DOHH2 (cell line): ENCODE measurements around the gene TTC7B.

ENCODE experiments used
- H3F3A ChIP-seq: fragments of 200-600 bp; sonication (generic), shearing (Covaris generic); 2 replicates; pipeline ENCODE4 v1.6.0; 2016; ENCODE audit warnings: antibody characterized with exemption, mild to moderate bottlenecking; ENCODE audit not compliant: control insufficient read depth, insufficient read depth
- H3K27ac ChIP-seq: fragments of 200-600 bp; sonication (generic); 2 replicates; pipeline ENCODE4 v1.5.1; 2014; ENCODE audit warnings: low read depth, mild to moderate bottlenecking, low read length, moderate library complexity
- H3K27me3 ChIP-seq: fragments of 200-600 bp; sonication (generic); 2 replicates; pipeline ENCODE4 v1.6.1; 2014; ENCODE audit warnings: mild to moderate bottlenecking, low read length, mixed read lengths; ENCODE audit not compliant: control insufficient read depth
- H3K36me3 ChIP-seq: fragments of 200-600 bp; sonication (generic); 2 replicates; pipeline ENCODE4 v1.6.1; 2014; ENCODE audit warnings: mild to moderate bottlenecking, low read length, moderate library complexity, mixed read lengths; ENCODE audit not compliant: control insufficient read depth
- H3K4me1 ChIP-seq: fragments of 200-600 bp; sonication (generic); 2 replicates; pipeline ENCODE4 v1.6.1; 2014; ENCODE audit warnings: mild to moderate bottlenecking, low read length, mixed read lengths; ENCODE audit not compliant: control insufficient read depth
- H3K4me2 ChIP-seq: fragments of 200-600 bp; sonication (generic); 2 replicates; pipeline ENCODE4 v1.6.0; 2014; ENCODE audit warnings: mild to moderate bottlenecking, low read length, moderate library complexity
- H3K4me3 ChIP-seq: fragments of 200-600 bp; sonication (generic); 2 replicates; pipeline ENCODE4 v1.5.1; 2014; ENCODE audit warnings: mild to moderate bottlenecking, low read length, mixed read lengths
- H3K79me2 ChIP-seq: fragments of 200-600 bp; sonication (generic); 2 replicates; pipeline ENCODE4 v1.6.1; 2014; ENCODE audit warnings: mild to moderate bottlenecking, low read length, mixed read lengths; ENCODE audit not compliant: control insufficient read depth
- H3K9me2 ChIP-seq: fragments of 200-600 bp; sonication (generic); replicated peaks from 2 replicates; pipeline ENCODE4 v1.6.1; 2014; ENCODE audit warnings: mild to moderate bottlenecking, low read length, mixed read lengths; ENCODE audit not compliant: control insufficient read depth
- H3K9me3 ChIP-seq: fragments of 200-600 bp; sonication (generic); 2 replicates; pipeline ENCODE4 v1.6.1; 2014; ENCODE audit warnings: antibody characterized with exemption, low read length, mixed read lengths; ENCODE audit not compliant: control insufficient read depth, insufficient read depth
- H4K20me1 ChIP-seq: fragments of 200-600 bp; sonication (generic); 2 replicates; pipeline ENCODE4 v1.6.0; 2014; ENCODE audit warnings: low read depth, mild to moderate bottlenecking, antibody characterized with exemption, low read length, moderate library complexity; ENCODE audit not compliant: control insufficient read depth, insufficient read depth
- EZH2phosphoT487 ChIP-seq: fragments of 200-600 bp; sonication (generic); IDR thresholded peaks from 2 replicates; pipeline ENCODE4 v1.6.1; 2017; ENCODE audit warnings: borderline replicate concordance, mild to moderate bottlenecking, antibody characterized with exemption, low read length, moderate library complexity, mixed read lengths
- TF ChIP-seq, protein P1 (sequence below): fragments of 200-600 bp; sonication (generic); IDR thresholded peaks from one replicate; pipeline ENCODE4 v1.5.1; 2014; ENCODE audit warnings: antibody characterized with exemption, mild to moderate bottlenecking, low read depth, low read length; ENCODE audit not compliant: poor library complexity, severe bottlenecking

TTC7B gene

GRCh38 chr14:90521930-90522483, 294.2 kb downstream of the TTC7B start:
- TF ChIP-seq EZH2phosphoT487, result no peak
- TF ChIP-seq, protein P1, sequence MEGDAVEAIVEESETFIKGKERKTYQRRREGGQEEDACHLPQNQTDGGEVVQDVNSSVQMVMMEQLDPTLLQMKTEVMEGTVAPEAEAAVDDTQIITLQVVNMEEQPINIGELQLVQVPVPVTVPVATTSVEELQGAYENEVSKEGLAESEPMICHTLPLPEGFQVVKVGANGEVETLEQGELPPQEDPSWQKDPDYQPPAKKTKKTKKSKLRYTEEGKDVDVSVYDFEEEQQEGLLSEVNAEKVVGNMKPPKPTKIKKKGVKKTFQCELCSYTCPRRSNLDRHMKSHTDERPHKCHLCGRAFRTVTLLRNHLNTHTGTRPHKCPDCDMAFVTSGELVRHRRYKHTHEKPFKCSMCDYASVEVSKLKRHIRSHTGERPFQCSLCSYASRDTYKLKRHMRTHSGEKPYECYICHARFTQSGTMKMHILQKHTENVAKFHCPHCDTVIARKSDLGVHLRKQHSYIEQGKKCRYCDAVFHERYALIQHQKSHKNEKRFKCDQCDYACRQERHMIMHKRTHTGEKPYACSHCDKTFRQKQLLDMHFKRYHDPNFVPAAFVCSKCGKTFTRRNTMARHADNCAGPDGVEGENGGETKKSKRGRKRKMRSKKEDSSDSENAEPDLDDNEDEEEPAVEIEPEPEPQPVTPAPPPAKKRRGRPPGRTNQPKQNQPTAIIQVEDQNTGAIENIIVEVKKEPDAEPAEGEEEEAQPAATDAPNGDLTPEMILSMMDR, result no peak
- H3K9me2 ChIP-seq, result no peaks in the 10 kb centered on the region
- no peaks in the 10 kb centered on the region for H4K20me1 ChIP-seq
- no peaks in the 10 kb centered on the region for H3K9me3 ChIP-seq
- H3K36me3 ChIP-seq, result no peaks in the 10 kb centered on the region
- H3K4me3 ChIP-seq, result no peak overlapping the region
- no peaks in the 10 kb centered on the region for H3F3A ChIP-seq
- no peak overlapping the region for H3K4me2 ChIP-seq
- H3K4me1 ChIP-seq, result no peaks in the 10 kb centered on the region
- no peak overlapping the region for H3K27ac ChIP-seq
- no peaks in the 10 kb centered on the region for H3K27me3 ChIP-seq
- no peaks in the 10 kb centered on the region for H3K79me2 ChIP-seq

GRCh38 chr14:90521084-90521929, 294.9 kb downstream of the TTC7B start:
- H3K27me3 ChIP-seq, result no peaks in the 10 kb centered on the region
- H3F3A ChIP-seq, result no peaks in the 10 kb centered on the region
- H3K4me2 ChIP-seq, result no peak overlapping the region
- H3K4me3 ChIP-seq, result no peak overlapping the region
- no peak overlapping the region for H3K27ac ChIP-seq
- H3K36me3 ChIP-seq, result no peaks in the 10 kb centered on the region
- no peaks in the 10 kb centered on the region for H3K9me2 ChIP-seq
- H3K4me1 ChIP-seq, result no peaks in the 10 kb centered on the region
- no peaks in the 10 kb centered on the region for H3K9me3 ChIP-seq
- H4K20me1 ChIP-seq, result no peaks in the 10 kb centered on the region
- no peak for TF ChIP-seq EZH2phosphoT487
- TF ChIP-seq, protein P1, result no peak
- no peaks in the 10 kb centered on the region for H3K79me2 ChIP-seq

DNA sequence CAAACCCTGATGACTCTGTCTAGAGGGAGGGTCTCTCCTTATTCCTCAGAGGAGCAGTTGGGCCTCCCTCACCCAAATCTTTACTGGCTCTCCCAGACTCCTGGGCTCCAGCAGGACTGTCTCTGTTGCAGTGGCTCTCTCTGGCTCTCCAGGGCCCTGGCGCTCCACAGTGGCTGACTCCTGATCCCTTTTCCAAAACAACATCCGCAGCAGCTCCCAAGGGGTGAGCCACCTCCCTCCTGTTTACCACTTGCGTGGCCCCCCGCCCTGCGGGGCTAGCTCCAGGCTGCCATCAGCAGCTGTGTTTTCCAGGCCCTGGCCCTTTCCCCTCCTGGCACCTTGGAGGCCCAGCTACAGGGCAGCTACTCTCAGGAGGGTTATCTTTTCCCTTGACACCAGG, 295.9 kb downstream of the TTC7B start:
- Histone ChIP-seq H3K36me3 (no peaks in the 10 kb centered on the region), H3K79me2 (no peaks in the 10 kb centered on the region), H3K9me2 (no peaks in the 10 kb centered on the region), H3K4me3 (no peak overlapping the region), H3F3A (no peaks in the 10 kb centered on the region), H4K20me1 (no peaks in the 10 kb centered on the region), H3K4me1 (no peaks in the 10 kb centered on the region), H3K4me2 (no peak overlapping the region), H3K27me3 (no peaks in the 10 kb centered on the region), H3K27ac (no peak overlapping the region), H3K9me3 (no peaks in the 10 kb centered on the region)
- TF ChIP-seq, protein P1, result no peak
- no peak for TF ChIP-seq EZH2phosphoT487
